Measurements from ENCODE around the gene ARHGAP19.

The ARHGAP19 gene

DNA sequence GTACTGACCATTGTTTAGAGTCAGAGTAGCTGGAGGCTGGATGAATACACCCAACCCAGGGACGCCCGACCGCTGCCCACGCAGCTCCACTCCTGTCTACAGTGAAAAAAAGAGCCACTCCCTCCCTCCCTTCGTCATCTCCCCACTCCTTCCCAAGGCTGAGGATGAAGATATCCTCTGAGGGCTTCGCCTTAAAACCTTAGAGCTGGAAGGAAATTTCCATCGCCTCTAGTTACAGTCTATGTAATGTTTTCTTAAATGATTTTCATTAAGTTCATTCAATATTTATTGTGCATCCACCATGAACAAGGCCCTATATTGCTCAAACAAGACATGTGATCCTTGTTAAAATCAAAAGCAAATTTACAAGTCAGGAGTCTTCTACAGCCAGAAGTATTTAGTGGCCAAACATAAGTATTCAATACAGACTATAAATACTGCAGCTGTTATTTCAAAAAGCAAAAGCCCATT, 95.4 kb downstream of the ARHGAP19 start:
- in situ Hi-C loops (cut with HindIII; ENCODE audit: low sequenced_read_pairs) = no loop called here

DNA sequence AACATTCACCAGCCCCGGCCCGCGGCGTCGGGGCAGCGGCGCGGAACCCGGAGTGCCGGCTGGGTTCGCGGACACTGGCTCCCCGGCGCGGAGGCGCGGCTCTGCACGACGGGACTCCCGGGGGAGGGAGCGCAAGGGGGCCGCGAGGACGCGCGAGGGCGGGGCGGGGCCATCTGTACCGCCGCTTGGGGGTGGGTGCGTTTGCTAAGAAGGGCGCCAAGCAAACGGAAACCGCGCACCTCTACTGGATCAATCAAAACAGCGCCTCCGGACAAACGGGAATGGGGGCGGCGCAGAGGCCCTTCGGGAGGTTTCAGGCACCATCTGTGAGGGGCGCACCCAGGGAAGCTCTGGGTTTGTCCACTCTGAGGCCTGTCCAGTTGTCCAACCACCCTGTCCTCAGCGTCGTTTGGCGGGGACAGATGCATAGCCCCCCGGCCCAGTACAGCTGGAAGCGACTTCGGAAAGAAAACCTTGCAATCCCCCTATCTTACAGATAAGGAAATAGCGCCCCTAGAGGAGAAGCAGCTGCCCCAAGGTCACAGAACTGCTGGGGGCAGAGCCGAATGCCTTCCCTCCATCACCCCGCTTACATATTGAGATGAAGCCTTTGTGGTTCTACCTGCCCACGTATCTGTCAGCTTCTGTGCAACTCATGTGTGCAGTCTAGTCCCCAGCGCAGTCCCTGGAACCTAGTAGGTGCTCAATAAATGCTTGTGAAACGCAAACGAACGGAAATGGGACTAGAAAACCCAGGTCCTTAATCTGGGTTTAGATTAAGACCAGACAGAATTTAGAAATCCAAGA, 96.0 kb downstream of the ARHGAP19 start:
- in situ Hi-C loops (cut with HindIII; ENCODE audit: low sequenced_read_pairs) = no loop called here

DNA sequence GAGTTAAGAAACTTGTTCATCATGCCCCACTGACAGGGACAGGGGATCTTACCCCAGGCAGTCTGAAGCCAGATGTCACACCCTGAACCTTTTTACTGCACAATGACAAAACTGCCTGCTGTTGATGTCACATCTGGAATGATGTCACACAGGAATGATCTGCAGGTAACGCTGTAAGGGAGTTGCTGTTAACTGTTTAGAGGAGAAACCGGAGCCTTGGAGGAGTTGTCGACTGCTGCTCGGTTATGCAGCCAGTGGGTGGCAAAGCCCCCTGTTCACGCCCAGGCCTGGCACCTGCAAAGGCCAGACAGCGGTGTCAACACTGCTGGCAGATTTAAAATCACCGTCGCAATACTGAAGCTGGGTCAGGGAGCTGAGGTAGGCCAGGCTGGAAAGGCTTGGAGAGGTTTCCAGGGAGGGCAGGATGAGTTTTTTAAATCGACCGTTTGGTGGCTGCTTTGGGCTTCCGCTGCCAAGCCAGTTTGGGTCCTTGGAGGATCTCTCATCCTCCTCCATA, 96.7 kb downstream of the ARHGAP19 start:
- in situ Hi-C loops (cut with HindIII; ENCODE audit: low sequenced_read_pairs) = no loop called here

DNA sequence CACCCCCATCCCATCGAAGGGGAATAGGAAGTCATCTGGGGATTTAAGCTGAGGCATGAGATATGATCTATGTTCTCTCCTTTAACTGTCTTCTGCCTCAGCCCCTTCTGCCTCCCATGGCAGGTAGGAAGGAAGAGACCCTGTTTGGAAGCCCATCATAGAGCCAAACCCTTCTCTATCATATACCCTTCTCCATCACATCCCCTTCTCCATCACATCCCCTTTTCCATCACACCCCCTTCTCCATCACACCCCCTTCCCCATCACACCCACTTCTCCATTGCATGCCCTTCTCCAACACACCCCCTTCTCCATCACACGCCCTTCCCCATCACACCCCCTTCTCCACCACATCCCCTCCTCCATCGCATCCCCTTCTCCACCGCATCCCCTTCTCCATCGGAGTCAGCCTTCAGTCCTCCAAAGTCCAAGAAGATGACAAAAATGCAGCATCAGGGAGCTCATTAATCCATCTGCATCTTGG, 99.4 kb downstream of the ARHGAP19 start:
- in situ Hi-C loops (cut with HindIII; ENCODE audit: low sequenced_read_pairs) = no loop called here

DNA sequence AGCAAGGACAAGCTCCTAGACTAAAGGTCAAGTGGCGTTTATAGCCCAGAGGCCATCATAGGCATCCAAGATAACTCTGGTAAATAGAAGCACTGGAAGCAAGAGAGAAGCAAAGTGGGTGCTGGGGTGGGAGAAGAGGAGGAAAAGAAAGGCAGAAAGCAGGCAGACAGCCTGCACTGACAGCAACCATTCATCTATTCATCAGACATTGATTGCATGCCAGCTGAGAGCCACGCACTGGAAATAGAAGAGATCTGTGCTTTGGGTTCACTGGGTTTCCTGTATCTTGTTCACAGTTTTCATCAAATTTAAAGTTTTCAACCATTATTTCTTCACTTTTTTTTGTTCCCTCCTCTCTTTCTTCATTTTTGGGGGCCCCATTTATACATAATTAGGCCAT, 102.0 kb downstream of the ARHGAP19 start:
- in situ Hi-C loops (cut with HindIII; ENCODE audit: low sequenced_read_pairs) = no loop called here

DNA sequence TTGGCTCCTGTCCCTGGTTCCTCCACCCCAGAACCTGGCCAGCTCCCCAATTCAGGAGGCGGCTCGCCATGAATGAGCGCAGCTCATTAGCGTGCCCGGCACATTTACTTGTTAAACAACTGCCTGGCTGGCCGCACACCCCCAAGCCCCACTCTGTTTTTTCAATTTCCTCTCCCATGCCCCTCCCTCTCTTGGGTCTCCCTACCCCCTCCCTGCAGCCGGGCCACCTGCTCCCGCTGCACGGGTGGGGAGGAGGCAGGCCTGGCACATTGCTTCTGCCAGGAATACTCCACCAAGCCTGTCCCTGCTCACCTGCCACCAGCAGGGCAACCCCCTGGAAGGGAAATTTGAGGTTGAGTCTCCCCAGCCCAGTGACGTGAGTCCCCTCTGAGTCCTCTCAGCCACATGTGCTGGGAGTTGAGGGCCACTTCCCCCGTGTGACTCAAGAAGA, 104.2 kb downstream of the ARHGAP19 start:
- in situ Hi-C loops (cut with HindIII; ENCODE audit: low sequenced_read_pairs) = no loop called here

DNA sequence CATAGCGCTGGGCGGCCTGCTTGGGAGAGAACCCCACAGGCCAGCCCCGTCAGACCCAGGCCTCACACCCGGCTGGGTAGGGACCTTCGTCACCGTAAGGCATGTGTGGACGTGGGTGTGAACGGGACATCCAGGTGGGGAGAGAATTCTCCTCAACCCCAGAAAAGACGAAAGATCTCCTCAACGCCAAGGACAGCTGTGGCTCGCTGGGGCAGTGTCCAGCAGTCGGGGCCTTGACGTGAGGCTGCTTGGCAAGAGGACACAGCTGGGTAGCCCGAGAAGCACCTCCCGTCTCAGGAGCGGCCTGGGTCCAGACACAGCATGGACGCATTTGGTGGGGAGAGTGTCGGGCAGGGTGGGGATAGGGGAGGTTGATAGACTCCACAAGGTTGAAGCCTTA, 105.5 kb downstream of the ARHGAP19 start:
- in situ Hi-C loops (cut with HindIII; ENCODE audit: low sequenced_read_pairs) = no loop called here

DNA sequence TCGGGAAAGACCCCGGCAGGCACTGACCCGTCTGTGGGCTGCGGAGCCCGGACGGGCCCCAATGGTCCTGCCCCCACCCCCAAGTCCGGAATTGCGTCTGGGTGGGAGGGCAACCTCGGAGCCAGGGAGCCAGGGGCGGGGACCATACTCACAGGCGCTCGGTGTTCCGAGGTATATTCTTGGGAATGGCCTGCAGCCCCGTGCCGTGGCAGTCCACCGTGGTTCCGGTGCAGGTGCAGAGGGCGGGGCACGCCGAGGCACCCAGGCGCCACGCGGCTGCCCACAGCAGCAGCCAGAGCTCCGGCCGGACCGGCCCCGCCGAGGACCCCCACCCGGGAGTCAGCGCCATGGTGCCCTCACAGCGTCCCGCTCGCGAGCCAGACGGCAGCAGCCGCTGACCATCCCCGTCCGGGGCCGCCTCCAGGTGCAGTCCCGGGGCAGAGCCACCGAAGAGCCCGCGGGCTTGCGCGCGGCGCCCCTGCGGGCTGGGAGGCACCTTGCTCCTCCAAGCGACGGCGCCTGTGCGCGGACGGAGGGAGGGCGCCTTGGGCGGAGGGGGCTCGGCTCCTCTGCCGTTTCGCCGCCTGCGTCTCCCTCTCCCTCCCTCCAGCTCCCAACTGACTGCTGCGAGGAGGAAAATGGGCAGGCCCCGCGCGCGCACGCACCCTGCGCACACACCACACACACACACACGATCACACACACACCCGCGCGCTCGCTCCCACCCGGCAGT, 106.9 kb downstream of the ARHGAP19 start, which contains the start of gene SLIT1:
SLIT1 (minus strand) TSS at position 634 of the 733 bp plus-strand sequence; CDS start at position 349, 285 bp downstream.
- in situ Hi-C loops (cut with HindIII; ENCODE audit: low sequenced_read_pairs) = no loop called here

DNA sequence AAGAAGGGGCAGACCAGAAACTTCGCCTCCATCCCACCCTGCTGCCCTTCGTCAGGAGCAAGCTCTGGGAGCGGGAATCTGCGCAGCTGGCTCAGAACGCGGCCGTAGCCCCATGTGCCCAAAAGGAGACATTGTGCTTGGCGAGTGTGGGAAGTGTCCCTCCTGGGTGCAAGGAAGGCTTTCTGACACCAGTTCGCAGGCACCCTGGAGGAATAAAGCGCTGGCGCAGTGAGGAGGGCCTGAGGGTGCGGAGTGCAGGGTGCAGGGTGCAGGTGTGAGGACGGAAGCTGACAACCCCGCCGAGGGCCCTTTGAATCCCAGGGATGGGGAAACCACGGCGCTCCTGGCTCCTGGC, 107.5 kb downstream of the ARHGAP19 start:
- in situ Hi-C loops (cut with HindIII; ENCODE audit: low sequenced_read_pairs) = no loop called here

DNA sequence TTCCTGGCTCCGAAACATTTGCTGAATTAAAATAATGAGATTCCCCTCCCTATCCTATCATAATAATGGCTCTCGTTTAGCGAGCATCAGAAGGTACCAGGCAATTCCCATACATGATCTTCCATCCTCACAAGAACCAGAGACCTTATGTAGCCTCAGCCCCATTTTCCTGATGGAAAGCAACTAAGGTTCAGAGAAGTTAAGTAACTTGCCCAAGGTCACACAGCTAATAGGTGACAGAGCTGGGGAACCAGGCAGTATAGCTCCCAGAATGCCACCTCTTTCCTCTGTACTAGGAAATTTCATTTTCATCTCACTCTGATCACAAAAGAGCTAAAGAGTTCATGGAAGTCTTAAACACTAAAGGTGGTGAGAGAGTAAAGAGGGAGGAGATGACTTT, 109.1 kb downstream of the ARHGAP19 start:
- in situ Hi-C loops (cut with HindIII; ENCODE audit: low sequenced_read_pairs) = no loop called here

DNA sequence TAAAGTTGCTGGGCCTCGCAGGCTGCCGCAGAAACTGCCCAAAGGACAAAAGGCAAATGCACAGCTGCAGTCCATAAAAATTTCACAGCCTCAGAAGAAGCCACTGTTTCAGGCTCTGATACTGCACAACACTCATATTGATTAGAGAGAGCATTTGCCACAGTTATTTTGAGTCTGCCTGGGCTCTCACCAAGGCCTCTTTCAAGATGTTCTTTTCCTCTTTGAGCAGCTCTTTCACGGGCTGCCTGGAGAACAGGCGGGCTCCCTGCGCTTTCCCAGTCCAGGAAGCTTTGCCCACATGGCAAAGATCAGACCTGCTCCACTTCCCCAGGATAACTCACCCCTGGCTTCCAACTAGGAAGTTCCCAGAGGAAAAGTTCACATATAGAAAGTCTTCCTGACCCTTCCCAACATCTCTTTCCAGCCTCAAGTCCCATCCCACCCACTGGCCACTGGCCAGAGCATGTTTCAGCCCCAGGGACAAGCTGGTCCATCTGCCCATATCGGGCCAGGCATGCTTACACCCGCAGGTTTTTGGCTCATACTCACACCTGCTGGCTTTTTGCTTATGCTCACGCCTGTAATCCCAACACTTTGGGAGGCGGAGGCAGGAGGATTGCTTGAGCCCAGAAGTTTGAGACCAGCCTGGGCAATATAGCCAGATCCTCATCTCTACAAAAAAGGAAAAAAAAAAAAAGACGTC, 110.0 kb downstream of the ARHGAP19 start:
- in situ Hi-C loops (cut with HindIII; ENCODE audit: low sequenced_read_pairs) = no loop called here

DNA sequence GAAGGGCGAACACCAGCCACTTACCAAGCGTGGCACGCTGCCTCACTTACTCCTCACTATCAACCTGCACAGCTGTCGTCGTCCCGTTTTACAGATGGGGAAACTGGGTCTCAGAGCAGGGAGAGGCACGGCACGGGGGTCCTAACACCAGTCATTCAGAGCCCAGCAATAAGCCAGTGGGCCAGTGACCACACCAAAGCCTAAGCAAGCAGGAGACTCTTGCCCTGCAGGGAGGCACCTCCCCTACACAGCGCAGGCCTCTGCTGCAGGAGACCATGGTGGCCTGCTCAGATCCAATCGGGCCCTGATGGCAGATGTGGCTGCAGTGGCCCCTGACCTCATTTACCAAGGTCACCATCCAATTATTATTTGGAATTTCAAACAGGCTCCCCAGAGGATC, 111.5 kb downstream of the ARHGAP19 start:
- in situ Hi-C loops (cut with HindIII; ENCODE audit: low sequenced_read_pairs) = no loop called here

DNA sequence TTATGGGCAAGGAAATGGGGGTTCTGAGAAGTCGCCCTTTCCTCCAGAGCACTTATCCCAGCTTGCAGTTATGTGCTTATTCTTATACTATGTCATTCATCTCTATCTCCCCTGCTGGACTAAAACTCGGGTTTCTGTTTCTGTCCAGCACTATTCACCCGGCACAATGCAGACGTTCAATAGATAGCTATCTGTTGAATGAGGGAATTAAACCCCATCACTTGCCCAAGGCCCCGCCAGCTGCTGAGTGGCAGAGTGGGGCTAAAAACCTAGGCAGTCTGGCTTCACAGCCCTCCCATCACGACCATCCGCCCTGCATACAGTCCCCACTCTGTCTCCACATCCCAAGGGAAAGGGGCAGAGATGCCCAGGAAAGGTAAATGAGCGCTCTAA, 112.1 kb downstream of the ARHGAP19 start:
- in situ Hi-C loops (cut with HindIII; ENCODE audit: low sequenced_read_pairs) = no loop called here

DNA sequence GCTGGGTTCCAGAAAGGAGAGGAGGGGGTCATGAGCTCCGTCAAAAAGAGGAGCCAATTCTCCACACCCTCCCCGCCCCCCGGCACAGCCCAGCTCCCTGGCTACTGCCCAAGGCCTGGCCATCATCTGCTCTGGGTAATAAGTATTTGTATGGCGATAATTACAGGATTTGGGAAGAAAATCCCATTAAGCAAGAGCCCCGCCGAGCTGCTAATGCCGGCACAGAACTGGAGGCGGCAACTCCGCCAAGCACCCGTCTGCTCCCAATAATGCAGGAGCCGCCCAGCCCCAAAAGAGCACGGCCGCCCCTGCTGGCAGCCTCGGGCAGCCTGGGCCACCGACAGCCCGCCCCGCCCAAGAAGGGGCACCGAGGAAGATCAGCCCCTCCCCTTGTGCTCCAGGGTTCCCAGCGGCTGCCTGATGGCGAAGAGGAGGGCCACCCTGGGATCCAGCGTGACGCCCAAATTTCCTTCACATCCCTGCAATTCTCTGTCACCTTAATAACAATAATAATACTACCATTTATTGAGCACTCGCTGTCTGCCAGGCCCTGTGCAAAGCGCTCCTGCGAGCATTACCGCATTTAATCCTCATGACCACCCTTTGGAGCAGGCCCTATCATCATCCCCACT, 112.6 kb downstream of the ARHGAP19 start:
- in situ Hi-C loops (cut with HindIII; ENCODE audit: low sequenced_read_pairs) = no loop called here

DNA sequence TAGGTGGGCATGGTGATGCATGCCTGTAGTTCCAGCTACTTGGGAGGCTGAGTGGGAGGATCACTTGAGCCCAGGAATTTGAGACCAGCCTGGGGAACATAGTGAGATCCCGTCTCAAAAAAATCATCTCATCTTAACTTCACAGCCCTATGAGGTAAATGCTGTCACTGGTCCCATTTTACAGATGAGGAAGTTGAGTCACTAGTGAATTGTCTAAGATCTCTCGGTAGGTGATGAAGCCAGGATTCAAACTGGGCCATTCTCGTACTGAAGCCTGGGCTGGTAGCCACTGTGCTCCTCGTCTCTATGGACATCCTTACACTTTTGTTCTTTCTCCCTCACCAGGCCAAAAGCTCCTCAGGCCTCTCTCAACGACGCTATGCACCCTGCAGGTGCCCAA, 113.1 kb downstream of the ARHGAP19 start:
- in situ Hi-C loops (cut with HindIII; ENCODE audit: low sequenced_read_pairs) = no loop called here

DNA sequence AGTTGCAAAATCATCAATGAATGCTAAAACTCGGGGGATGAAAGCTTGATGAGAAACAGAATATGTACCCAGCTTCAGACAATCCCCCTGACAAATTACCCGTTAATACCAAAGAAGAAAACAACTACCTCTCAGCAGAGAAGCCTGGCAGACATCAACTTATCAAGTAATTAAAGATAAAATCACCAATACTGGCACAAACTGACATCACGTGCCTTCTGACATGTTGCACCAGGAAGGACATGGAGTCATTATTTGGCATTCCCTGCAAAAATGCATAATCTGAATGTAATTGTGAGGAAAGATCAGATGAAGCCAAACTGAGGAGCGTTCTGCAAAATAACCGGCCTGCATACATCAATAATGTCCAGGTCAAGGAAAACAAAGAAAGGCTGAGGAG, 114.4 kb downstream of the ARHGAP19 start:
- in situ Hi-C loops (cut with HindIII; ENCODE audit: low sequenced_read_pairs) = no loop called here

DNA sequence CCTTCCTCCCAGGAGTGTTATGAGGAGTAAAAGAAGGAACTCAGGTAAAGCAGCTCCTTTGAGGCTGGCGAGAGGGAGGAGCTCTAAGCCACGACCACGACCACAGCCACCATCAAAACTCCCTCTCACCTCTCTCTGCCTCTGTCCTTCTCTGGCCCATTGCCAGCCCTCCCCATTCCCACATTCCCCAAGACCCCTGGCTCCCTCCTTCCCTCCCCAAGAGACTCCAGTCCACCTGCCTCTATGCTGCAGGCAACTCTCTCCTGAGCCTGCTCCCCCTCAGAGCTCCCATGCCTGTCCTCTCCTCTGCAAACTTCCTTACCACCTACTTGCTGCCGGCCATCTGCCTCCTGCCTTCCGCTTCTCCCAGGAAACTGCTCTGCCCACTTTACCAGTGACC, 116.2 kb downstream of the ARHGAP19 start:
- in situ Hi-C loops (cut with HindIII; ENCODE audit: low sequenced_read_pairs) = no loop called here

DNA sequence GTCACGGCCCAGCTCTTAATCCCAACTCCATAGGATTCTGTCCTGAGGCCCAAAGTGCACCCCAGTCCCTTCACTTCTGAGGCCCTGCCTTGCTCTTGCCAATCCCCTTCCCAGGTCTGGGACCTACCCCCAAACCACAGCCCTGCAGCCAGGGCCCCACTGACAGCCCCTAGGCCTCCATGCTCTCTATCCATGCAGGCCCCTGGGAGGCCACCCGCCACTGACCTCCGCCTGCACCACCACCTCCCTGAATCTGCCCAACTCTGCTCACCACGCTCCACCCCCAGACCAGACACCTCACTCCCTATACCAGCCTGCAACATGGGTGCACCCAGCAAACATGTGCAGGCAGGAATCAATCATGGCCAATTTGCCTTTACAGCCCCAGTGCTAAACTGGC, 116.9 kb downstream of the ARHGAP19 start:
- in situ Hi-C loops (cut with HindIII; ENCODE audit: low sequenced_read_pairs) = no loop called here

DNA sequence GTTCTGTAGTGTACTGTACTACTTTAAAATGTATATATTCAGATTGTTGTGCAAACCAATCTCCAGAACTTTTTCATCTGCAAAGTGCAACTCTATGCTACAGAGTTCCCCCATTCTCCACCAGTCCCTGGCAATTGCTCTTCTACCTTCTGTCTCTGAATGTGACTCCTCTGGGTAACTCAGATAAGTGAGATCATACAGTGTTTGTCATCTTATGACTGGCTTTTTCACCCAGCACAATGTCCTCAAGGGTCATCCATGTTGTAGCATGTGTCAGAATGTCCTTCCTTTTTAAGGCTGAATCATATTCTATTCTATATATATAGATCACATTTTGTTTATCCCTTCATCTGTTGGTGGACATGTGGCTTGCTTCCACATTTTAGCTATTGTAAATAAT, 117.5 kb downstream of the ARHGAP19 start:
- in situ Hi-C loops (cut with HindIII; ENCODE audit: low sequenced_read_pairs) = no loop called here

DNA sequence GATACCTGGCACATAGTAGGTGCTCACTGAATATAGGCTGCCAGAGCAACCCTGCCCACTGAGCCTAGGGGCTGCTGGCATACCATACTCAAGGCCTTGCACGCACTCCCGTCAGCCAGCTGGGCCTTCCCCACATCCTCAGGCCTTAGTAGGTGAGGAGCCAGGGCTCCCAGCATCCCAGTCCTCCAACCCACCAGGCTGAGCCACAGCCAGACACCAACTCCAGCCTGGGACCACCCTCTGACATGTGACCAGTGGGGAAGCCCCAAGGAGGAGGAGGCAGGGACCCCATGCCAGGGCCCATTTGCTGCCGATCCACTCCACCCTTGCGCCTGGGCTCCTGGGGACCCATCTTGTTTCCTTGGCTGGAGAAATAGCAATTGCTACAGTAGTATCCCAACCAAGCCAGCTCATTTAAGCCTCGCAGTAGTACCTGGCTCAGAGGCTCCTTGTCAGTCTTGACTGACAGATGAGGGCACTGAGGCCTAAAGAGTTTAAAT, 118.1 kb downstream of the ARHGAP19 start:
- in situ Hi-C loops (cut with HindIII; ENCODE audit: low sequenced_read_pairs) = no loop called here

DNA sequence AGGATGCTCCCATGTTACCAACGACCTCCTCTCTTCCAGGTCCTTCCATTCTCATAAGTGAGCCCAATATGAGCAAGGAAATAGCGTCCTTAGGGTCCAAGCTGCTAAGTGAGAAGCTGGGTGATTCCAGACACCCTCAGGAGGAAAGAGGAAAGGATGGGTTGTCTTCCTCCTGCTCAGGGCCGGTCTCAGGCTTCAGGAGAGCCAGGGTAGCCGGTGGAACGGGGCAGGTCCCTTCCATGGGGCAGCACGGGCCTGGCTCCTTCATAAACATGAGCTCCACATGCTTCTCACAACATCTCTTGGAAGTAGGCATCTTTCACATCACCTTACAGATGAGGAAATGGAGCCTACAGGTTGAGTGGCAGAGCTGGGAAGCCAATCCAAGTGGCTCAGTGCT, 119.4 kb downstream of the ARHGAP19 start:
- in situ Hi-C loops (cut with HindIII; ENCODE audit: low sequenced_read_pairs) = no loop called here
